ENCODE results near the gene PTPRJ.

DNA sequence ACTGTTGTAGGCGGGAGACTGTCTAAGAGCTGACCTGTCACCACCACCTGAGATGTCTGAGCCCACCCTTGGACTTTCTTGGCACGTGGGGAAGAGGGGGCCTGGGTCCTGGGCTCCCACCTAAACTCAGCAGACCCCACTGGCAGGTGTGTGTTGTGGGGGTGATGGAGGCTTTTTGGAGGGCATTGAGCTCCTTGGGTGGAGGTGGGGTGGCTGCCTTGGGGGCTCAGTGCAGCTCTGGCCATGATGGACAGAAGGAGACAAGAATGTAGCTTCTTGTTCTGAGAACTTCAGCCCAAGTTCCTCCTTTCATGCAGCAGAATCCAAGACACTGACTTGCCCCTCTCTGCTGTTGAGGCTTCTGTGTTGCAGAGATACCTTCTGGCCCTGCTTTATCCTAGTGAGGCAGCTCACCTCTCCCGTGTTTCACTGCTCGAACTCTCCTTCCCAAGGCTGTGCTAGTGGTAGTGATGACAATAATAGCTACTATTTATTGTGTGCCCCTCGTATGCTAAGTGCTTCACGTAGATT lies 119.6 kb downstream of the PTPRJ start:
- TF ChIP-seq, protein P1, sequence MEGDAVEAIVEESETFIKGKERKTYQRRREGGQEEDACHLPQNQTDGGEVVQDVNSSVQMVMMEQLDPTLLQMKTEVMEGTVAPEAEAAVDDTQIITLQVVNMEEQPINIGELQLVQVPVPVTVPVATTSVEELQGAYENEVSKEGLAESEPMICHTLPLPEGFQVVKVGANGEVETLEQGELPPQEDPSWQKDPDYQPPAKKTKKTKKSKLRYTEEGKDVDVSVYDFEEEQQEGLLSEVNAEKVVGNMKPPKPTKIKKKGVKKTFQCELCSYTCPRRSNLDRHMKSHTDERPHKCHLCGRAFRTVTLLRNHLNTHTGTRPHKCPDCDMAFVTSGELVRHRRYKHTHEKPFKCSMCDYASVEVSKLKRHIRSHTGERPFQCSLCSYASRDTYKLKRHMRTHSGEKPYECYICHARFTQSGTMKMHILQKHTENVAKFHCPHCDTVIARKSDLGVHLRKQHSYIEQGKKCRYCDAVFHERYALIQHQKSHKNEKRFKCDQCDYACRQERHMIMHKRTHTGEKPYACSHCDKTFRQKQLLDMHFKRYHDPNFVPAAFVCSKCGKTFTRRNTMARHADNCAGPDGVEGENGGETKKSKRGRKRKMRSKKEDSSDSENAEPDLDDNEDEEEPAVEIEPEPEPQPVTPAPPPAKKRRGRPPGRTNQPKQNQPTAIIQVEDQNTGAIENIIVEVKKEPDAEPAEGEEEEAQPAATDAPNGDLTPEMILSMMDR (IDR thresholded peaks at IDR 0.05): no peak
- no peak for TF ChIP-seq POLR2A (IDR thresholded peaks at IDR 0.05)

Data from vagina (tissue), 2 donors.